Stomach (tissue), 9 donors: ENCODE results near the gene OTX1. TPM values are rescaled to one million over a fixed set of nuclear protein-coding genes. Genes with fewer than 3 reads are reported as not detected.

Experiments used
- DNase-seq, 2 donors: peaks; one replicate each; pipeline versions ENCODE4 v3.0.0 to v3.0.0-alpha.2; 2013 to 2019
- H3K27ac ChIP-seq, 5 donors: fragments of 200-600 bp in 4 of 5; sonication (generic) in 4 of 5; one replicate each; pipeline ENCODE4 v1.5.1; 2013 to 2019; ENCODE audit warnings: mild to moderate bottlenecking in 1 of 5, moderate library complexity in 1 of 5
- H3K27me3 ChIP-seq, 3 donors: fragments of 200-600 bp; sonication (generic); one replicate each; pipeline ENCODE4 v1.5.1; 2017 to 2019; ENCODE audit warnings: mixed run types in 1 of 3
- H3K36me3 ChIP-seq, 4 donors: fragments of 200-600 bp; sonication (generic); 1 replicate in 3 of 4; 2 replicates in 1 of 4; pipeline ENCODE4 v1.5.1; 2016 to 2019
- H3K4me1 ChIP-seq, 4 donors: fragments of 200-600 bp; sonication (generic); one replicate each; pipeline ENCODE4 v1.5.1; 2016 to 2019
- H3K4me3 ChIP-seq, 4 donors: fragments of 200-600 bp; sonication (generic) in 3 of 4; one replicate each; pipeline ENCODE4 v1.5.1; 2016 to 2019; ENCODE audit warnings: mild to moderate bottlenecking in 1 of 4
- H3K9me3 ChIP-seq, 4 donors: fragments of 200-600 bp; sonication (generic); one replicate each; pipeline ENCODE4 v1.5.1; 2016 to 2019
- CTCF ChIP-seq, 7 experiments: fragments of 450-650 bp in 4 of 7; fragments of 200-600 bp in 3 of 7; sonication (generic) in 3 of 7; IDR thresholded peaks; one replicate each; pipeline ENCODE4 v1.5.1; 2016 to 2019; ENCODE audit warnings: antibody characterized with exemption in 7 of 7, control low read depth in 2 of 7, mild to moderate bottlenecking in 1 of 7
- EP300 ChIP-seq: sonication (generic); formaldehyde crosslinking; IDR thresholded peaks from one replicate; pipeline ENCODE4 v1.6.1; 2017; ENCODE audit warnings: antibody characterized with exemption
- POLR2A ChIP-seq, 4 donors: fragments of 450-650 bp; IDR thresholded peaks; one replicate each; pipeline ENCODE4 v1.6.1; 2016; ENCODE audit warnings: antibody characterized with exemption in 4 of 4, control low read depth in 2 of 4, mild to moderate bottlenecking in 1 of 4, moderate library complexity in 1 of 4
- POLR2AphosphoS5 ChIP-seq, 3 donors: sonication (generic); formaldehyde crosslinking; IDR thresholded peaks; one replicate each; pipeline ENCODE4 v1.6.1; 2016; ENCODE audit warnings: antibody characterized with exemption in 3 of 3
- WGBS, 5 donors: extraction: QIAGEN DNeasy Blood & Tissue Kit in 3 of 5; methylation state at CpG; one replicate each; pipeline versions ENCODE4 v1.1.5 to v1.1.7; 2013 to 2018; 5-methylcytosine and 5-hydroxymethylcytosine counted together
- intact Hi-C: fragments of 100-400 bp; cut with DNase I; formaldehyde crosslinking; loops from one replicate; pipeline ENCODE4 v1.15.1; 2023; ENCODE audit warnings: low total_unique reads
- polyA plus RNA-seq, 3 donors: library from polyadenylated mRNA; stranded (reverse); fragments of 200-250 nt; gene quantifications; one replicate each; pipeline ENCODE4 v1.2.3, GENCODE V29; 2013
- total RNA-seq, 5 donors: library from RNA; depleted of rRNA; stranded (reverse); fragments of >200 nt; gene quantifications; one replicate each; pipeline versions ENCODE4 v1.1.0 to v1.2.3, GENCODE V29; 2014 to 2016
- donor health status: healthy with polysubstance abuse.
- donor health status: Bipolar disorder and iron deficiency.
- donor health status: healthy.

The OTX1 gene
- total and polyA plus RNA-seq, 8 donors: 0.10 to 0.25 TPM; not detected in 6

- H3K4me3 ChIP-seq: no peak overlapping the region
- DNase-seq: no peak
- 92 to 99% (median 96%) methylated on average over 4 of the region's 4 CpGs for WGBS, 5 donors
- no peak overlapping the region for H3K27ac ChIP-seq
- TF ChIP-seq POLR2A (IDR thresholded peaks at IDR 0.05) (no peak), POLR2AphosphoS5 (IDR thresholded peaks at IDR 0.05) (no peak), CTCF (IDR thresholded peaks at IDR 0.05) (no peak), EP300 (no peak)
- intact Hi-C loops: no loop called here
- H3K9me3 ChIP-seq: no peaks in the 10 kb centered on the region
- H3K27me3 ChIP-seq: no peaks in the 10 kb centered on the region
- peaks cover 0 to 5% (median 2%) of the 10 kb centered on the region in 4 donors for H3K36me3 ChIP-seq
- no peaks in the 10 kb centered on the region for H3K4me1 ChIP-seq
These were observed 16.1 kb upstream of the OTX1 start for GRCh38 chr2:63034526-63034925.

- 95 to 98% (median 96%) methylated on average over 2 of the region's 2 CpGs for WGBS, 5 donors
- H3K36me3 ChIP-seq: peaks cover 0 to 4% (median 0%) of the 10 kb centered on the region in 4 donors
- DNase-seq: no peak
- no peaks in the 10 kb centered on the region for H3K4me1 ChIP-seq
- intact Hi-C loops: no loop called here
- H3K27ac ChIP-seq: no peak overlapping the region
- no peaks in the 10 kb centered on the region for H3K27me3 ChIP-seq
- no peak overlapping the region for H3K4me3 ChIP-seq
- TF ChIP-seq POLR2A (IDR thresholded peaks at IDR 0.05) (no peak), POLR2AphosphoS5 (IDR thresholded peaks at IDR 0.05) (no peak), EP300 (no peak), CTCF (IDR thresholded peaks at IDR 0.05) (no peak)
- no peaks in the 10 kb centered on the region for H3K9me3 ChIP-seq
These were observed 15.5 kb upstream of the OTX1 start for GRCh38 chr2:63035169-63035568.

- 93 to 96% (median 95%) methylated on average over 4 of the region's 4 CpGs for WGBS, 5 donors
- no peak for DNase-seq
- intact Hi-C loops: no loop called here
- Histone ChIP-seq H3K9me3 (no peaks in the 10 kb centered on the region), H3K27me3 (no peaks in the 10 kb centered on the region), H3K4me3 (no peak overlapping the region), H3K4me1 (no peaks in the 10 kb centered on the region), H3K36me3 (peaks cover 0 to 4% (median 0%) of the 10 kb centered on the region in 4 donors), H3K27ac (no peak overlapping the region)
- TF ChIP-seq POLR2A (IDR thresholded peaks at IDR 0.05): no peak
- TF ChIP-seq POLR2AphosphoS5 (IDR thresholded peaks at IDR 0.05): no peak
- no peak for TF ChIP-seq EP300
- TF ChIP-seq CTCF (IDR thresholded peaks at IDR 0.05): no peak
These were observed 15.0 kb upstream of the OTX1 start for GRCh38 chr2:63035660-63036059.

GRCh38 chr2:63038034-63038433 lies 12.6 kb upstream of the OTX1 start:
- Histone ChIP-seq H3K27ac (no peak overlapping the region), H3K4me3 (no peak overlapping the region), H3K27me3 (no peaks in the 10 kb centered on the region), H3K9me3 (no peaks in the 10 kb centered on the region), H3K36me3 (peaks cover 0 to 4% (median 0%) of the 10 kb centered on the region in 4 donors), H3K4me1 (no peaks in the 10 kb centered on the region)
- DNase-seq: no peak
- whole genome bisulfite sequencing, 5 donors: 92 to 97% (median 95%) methylated on average over 4 of the region's 4 CpGs
- intact Hi-C loops: no loop called here
- TF ChIP-seq POLR2A (IDR thresholded peaks at IDR 0.05) (no peak), EP300 (no peak), POLR2AphosphoS5 (IDR thresholded peaks at IDR 0.05) (no peak)

- Histone ChIP-seq H3K9me3 (no peaks in the 10 kb centered on the region), H3K27me3 (peaks cover 0 to 16% (median 11%) of the 10 kb centered on the region in 3 donors), H3K36me3 (peaks cover 0 to 17% (median 10%) of the 10 kb centered on the region in 4 donors), H3K27ac (no peak overlapping the region), H3K4me1 (no peaks in the 10 kb centered on the region), H3K4me3 (no peak overlapping the region)
- DNase-seq: no peak
- TF ChIP-seq POLR2A (IDR thresholded peaks at IDR 0.05): no peak
- no peak for TF ChIP-seq EP300
- TF ChIP-seq CTCF (IDR thresholded peaks at IDR 0.05): no peak
- no peak for TF ChIP-seq POLR2AphosphoS5 (IDR thresholded peaks at IDR 0.05)
- 90 to 97% (median 94%) methylated on average over 1 of the region's 1 CpG for WGBS, 5 donors
- intact Hi-C loops: no loop called here
These were observed 10.0 kb upstream of the OTX1 start for GRCh38 chr2:63040586-63040985.
